PC-9 (cell line): ENCODE measurements around the gene DDX55.

Source experiments
- CTCF ChIP-seq: fragments of 200-600 bp; sonication (generic); conservative IDR thresholded peaks from 2 replicates; pipeline ENCODE4 v1.6.1; 2017; ENCODE audit warnings: mixed run types, antibody characterized with exemption, mild to moderate bottlenecking, moderate library complexity
- EZH2 ChIP-seq: fragments of 200-600 bp; sonication (generic); IDR thresholded peaks from 2 replicates; pipeline ENCODE4 v1.8.0; 2017; ENCODE audit warnings: antibody characterized with exemption, low read depth

DNA sequence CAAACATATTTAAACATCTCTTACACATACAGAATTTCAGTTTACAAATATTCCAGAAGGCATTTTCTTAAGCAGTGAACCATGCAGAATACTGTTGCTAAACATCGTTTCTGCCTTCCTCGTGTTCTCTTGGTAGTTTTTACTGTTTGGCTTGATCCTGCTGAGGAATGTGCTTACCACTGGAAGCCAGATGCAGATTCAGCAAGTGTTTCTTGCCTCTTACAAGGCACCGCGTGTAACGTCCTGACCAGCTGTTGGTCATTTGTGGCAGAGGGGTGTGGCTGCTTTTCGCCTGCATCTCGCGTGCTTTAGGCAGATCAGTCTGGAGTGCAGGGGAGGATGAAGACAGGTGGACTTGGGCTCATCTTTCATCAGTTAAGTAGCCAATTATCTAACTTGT is 19.2 kb downstream of the DDX55 start:
- TF ChIP-seq CTCF (no peak), EZH2 (no peak)
